Type B pancreatic cell (in vitro differentiated cells): ENCODE measurements around the gene GALK2. TPM values are rescaled to one million over a fixed set of nuclear protein-coding genes. Genes with fewer than 3 reads are reported as not detected.
A peak's percentile ranks its signal among the peaks of the same experiment; 100 is the strongest.

ENCODE experiments used
- DNase-seq: peaks from one replicate; pipeline ENCODE4 v3.0.0; 2021; ENCODE audit warnings: mixed read lengths; ENCODE audit not compliant: unreplicated experiment; ENCODE audit errors: extremely low spot score
- H3K27ac Mint-ChIP-seq: 2 replicates; pipeline ENCODE4 v1.8.0; 2021; ENCODE audit warnings: mild to moderate bottlenecking, mixed read lengths
- H3K27me3 Mint-ChIP-seq: 2 replicates; pipeline ENCODE4 v1.8.0; 2021; ENCODE audit warnings: mixed read lengths
- H3K36me3 Mint-ChIP-seq: 2 replicates; pipeline ENCODE4 v1.8.0; 2021; ENCODE audit warnings: mixed read lengths
- H3K4me1 Mint-ChIP-seq: one replicate; pipeline ENCODE4 v1.8.0; 2021; ENCODE audit warnings: mixed read lengths; ENCODE audit not compliant: unreplicated experiment
- H3K4me3 Mint-ChIP-seq: 2 replicates; pipeline ENCODE4 v1.8.0; 2021; ENCODE audit warnings: mild to moderate bottlenecking, mixed read lengths
- H3K9me3 Mint-ChIP-seq: 2 replicates; pipeline ENCODE4 v1.8.0; 2021; ENCODE audit warnings: mixed read lengths
- CTCF ChIP-seq: fragments of 200-600 bp; sonication (generic); conservative IDR thresholded peaks from 2 replicates; pipeline ENCODE4 v1.5.0; 2021; ENCODE audit warnings: antibody characterized with exemption, mild to moderate bottlenecking
- total RNA-seq: library from RNA; stranded (reverse); gene quantifications from 2 replicates; pipeline ENCODE4 v1.2.1, GENCODE V29; 2021; ENCODE audit warnings: low replicate concordance

The GALK2 gene
- total RNA-seq, 1 donor from 2014 or later, result 24.9 TPM

- H3K36me3 Mint-ChIP-seq, result peaks cover 39% of the 10 kb centered on the region
- H3K27me3 Mint-ChIP-seq, result no peaks in the 10 kb centered on the region
These were observed 59.9 kb downstream of the GALK2 start for GRCh38 chr15:49229922-49230321.

DNA sequence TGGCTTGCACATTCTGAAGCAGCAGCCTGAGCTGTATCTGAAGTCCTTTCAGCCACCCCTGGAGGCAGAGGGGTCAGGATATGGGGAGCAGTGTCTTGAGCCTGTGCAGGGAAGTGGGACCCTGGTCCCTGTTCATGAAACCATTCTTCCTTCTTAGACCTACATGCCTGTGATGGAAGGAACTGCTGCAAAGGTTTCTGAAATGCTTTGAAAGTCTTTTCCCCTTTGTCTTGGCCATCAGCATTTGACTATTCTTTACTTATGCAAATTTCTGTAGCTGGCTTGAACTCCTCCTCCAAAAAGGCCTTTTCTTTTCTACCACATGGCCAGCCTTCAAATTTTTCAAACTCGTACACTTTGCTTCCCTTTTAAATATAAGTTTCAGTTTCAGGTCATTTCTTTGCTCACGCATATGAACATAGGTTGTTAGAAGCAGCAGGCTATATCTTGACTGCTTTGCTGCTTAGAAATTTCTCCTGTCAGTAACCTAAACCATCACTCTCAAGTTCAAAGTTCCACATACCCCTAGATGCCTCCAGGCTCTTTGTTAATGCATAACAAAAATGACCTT, 62.3 kb downstream of the GALK2 start:
- DNase-seq, result no peak
- no peak for TF ChIP-seq CTCF

More at GRCh38 chr15:49229922-49230321, 59.9 kb downstream of the GALK2 start:
- H3K9me3 Mint-ChIP-seq, result peaks cover 7% of the 10 kb centered on the region
- DNase-seq, result no peak
- H3K4me3 Mint-ChIP-seq, result no peak overlapping the region
- H3K27ac Mint-ChIP-seq, result no peak overlapping the region
- no peak for TF ChIP-seq CTCF
- H3K4me1 Mint-ChIP-seq, result peaks cover under 1% of the 10 kb centered on the region

GRCh38 chr15:49235446-49236124, 65.5 kb downstream of the GALK2 start:
- Mint-ChIP-seq H3K36me3 (peaks cover 18% of the 10 kb centered on the region), H3K9me3 (no peaks in the 10 kb centered on the region), H3K27me3 (no peaks in the 10 kb centered on the region), H3K4me1 (peaks cover 31% of the 10 kb centered on the region), H3K27ac (peak overlapping the region; percentile 67), H3K4me3 (peak overlapping the region; percentile 35)
- TF ChIP-seq CTCF, result peak; percentile 94
- DNase-seq, result no peak

More for the DNA sequence above, 62.3 kb downstream of the GALK2 start:
- H3K4me3 Mint-ChIP-seq, result no peak overlapping the region
- H3K4me1 Mint-ChIP-seq, result peaks cover 18% of the 10 kb centered on the region
- peaks cover 33% of the 10 kb centered on the region for H3K36me3 Mint-ChIP-seq
- no peaks in the 10 kb centered on the region for H3K27me3 Mint-ChIP-seq
- H3K27ac Mint-ChIP-seq, result no peak overlapping the region
- H3K9me3 Mint-ChIP-seq, result peaks cover 7% of the 10 kb centered on the region

- Mint-ChIP-seq H3K4me1 (peaks cover 31% of the 10 kb centered on the region), H3K27ac (no peak overlapping the region), H3K36me3 (peaks cover 9% of the 10 kb centered on the region), H3K9me3 (no peaks in the 10 kb centered on the region), H3K4me3 (no peak overlapping the region), H3K27me3 (no peaks in the 10 kb centered on the region)
- DNase-seq, result no peak
- TF ChIP-seq CTCF, result no peak
These were observed 66.8 kb downstream of the GALK2 start for GRCh38 chr15:49236869-49237268.

DNA sequence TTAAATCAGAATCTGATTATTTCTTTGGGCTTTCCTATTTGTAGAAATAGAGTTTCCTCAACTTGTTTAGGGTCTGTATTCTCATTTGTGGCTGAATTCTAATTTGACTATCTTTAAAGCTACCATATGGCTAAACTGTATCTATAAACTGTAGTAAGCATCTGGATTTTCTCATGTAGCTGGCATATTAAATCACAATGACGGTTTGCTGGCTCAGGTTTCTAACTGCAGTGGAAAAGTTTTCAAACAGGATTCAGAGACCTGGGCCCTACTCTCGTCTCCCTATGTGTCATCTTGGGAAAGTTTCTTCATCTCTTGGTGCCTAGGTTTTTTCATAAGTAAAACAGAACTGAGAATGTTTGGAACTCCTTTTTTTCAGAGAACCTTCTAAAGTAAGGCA, 68.3 kb downstream of the GALK2 start:
- H3K36me3 Mint-ChIP-seq, result peaks cover 11% of the 10 kb centered on the region
- no peak for TF ChIP-seq CTCF
- peaks cover 31% of the 10 kb centered on the region for H3K4me1 Mint-ChIP-seq
- H3K27me3 Mint-ChIP-seq, result no peaks in the 10 kb centered on the region
- H3K4me3 Mint-ChIP-seq, result peak overlapping the region; percentile 10
- H3K27ac Mint-ChIP-seq, result peak overlapping the region; percentile 12
- no peaks in the 10 kb centered on the region for H3K9me3 Mint-ChIP-seq
- DNase-seq, result no peak
